Limb (tissue), 2 donors: ENCODE data around the gene NSG2.

Experiments
- DNase-seq, 2 donors: peaks; one replicate each; pipeline ENCODE4 v3.0.0-alpha.2; 2016; ENCODE audit errors: extremely low spot score in 2 of 2

The NSG2 gene

DNA sequence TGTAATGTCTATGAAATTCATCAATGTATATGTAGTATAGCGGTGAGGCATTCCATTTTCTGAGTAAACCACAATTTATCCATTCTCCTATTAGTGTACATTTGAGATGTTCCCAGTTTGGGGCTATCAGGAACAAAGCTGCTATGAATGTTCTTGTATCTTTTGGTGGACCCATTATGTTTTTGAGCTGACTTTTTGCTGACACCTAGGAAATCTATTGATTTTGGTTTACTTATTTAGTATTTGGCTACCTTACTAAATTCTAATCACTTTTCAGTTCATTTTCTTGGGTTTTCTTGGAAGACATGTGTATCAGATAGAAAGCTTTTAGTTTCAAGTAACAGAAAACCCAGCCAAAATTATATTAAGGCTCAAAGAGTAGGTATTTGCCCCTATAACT is 13.7 kb downstream of the NSG2 start:
- no peak for DNase-seq

DNA sequence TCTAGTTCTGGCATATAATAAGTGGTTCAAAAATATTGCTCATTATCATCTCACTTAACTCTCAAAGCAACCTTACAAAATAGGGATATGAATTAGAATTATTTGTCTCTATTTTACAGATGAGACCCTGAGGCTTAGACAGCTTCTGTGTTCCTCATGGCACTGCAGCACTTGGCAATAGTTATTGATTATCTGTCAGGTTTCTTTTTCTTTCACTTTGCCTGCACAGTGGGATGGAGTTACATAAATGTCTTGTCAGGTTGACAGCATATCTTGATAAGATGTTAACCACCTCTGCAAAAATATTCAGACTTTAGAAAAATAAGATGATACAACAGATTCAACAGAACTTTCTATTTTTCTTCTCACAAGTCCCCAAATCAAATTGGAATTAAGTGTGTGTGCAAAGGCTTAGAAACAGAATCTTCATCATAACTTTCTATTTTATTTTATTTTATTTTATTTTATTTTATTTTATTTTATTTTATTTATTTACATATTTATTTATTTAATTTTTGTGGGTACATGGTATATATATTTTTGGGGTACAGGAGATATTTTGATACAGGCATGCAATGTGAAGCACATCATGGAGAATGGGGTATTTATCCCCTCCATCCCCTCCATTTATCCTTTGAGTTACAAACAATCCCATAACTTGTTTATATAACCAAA is 17.7 kb downstream of the NSG2 start:
- no peak for DNase-seq

DNA sequence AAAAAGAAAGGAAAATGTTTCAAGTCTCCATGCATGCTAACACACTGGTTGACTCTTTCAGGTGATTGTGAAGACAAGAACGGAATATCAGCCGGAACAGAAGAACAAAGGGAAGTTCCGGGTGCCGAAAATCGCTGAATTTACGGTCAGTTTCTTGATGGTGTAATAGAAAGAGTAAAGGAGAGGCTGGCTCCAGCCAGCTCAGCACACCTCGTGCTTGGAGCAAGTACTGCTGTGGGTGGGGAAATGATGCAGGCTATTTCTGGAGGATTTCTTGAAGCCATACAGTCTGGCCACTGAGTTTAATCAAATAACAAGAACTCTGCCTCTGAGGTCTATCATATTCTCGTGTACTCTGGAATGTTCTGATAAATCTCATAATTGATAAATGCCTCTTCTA is 18.7 kb downstream of the NSG2 start:
- no peak for DNase-seq

DNA sequence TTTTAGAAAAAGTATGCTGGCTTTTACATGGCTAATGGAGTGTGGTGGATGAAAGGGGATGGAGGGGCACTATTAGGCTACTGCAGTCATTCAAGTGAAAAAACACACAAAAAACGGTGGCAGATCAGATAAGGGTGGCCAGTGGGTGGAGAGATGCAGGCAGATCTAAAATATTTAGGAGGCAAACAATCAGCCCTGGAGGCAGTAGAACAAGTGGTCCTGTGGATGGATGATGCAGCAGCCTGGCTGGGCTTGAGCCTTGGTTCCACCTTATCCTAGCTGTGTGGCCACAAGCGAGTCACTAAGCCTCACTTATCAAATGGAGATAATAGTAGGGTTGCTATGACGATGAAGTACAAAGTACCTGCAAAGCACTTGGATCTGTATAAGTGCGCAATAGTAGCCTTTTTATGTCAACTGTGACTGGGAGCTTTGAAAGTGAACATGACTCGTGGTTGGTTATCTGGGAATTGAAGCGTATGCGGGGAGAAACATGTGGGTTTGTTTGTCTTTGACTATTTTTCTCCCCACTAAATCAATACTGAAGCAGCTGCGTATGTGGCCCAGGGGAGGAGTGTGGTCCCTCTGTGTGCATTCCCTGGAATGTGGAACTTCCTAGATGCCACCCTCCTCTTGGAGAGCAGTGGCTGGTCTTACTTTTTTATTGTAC is 20.2 kb downstream of the NSG2 start:
- DNase-seq = no peak

DNA sequence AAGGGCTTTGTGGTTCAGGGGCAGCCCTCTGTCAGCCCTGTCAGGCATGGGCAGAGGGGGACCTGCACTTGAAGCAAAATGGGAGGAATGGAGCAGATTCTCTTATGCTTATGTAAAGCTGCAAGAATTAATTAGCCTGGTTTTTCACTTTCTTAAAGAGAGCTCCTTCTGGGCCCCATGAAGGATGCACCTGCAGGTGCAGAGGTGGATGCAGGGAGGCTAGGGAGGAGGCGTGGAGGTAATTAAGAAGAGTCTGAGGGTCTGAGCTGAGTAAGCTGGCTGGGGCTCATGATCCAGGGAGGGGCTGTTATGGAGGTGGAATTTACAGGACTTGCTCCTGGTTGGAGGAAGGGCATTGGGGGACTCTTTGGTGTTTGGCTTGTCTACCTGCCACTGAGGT is 22.0 kb downstream of the NSG2 start:
- DNase-seq = no peak

DNA sequence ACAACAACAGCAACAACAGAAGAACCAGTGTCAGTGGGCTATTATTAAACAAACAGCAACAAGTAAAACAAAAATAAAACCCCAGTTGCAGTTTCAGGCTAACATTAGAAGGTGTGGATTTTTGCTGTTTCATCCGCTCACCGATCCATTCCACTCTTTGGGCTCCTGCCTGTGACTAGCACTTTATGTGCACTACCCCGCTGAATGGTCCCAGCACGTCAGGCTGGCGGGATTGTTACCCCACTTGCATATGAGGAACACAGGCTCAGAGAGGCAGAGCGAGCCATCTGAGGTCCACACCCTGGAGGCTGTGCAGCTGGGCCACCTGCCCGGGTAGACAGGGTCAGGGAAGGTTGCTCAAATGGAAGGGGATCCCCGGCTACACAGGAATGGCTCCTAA is 26.0 kb downstream of the NSG2 start:
- no peak for DNase-seq

DNA sequence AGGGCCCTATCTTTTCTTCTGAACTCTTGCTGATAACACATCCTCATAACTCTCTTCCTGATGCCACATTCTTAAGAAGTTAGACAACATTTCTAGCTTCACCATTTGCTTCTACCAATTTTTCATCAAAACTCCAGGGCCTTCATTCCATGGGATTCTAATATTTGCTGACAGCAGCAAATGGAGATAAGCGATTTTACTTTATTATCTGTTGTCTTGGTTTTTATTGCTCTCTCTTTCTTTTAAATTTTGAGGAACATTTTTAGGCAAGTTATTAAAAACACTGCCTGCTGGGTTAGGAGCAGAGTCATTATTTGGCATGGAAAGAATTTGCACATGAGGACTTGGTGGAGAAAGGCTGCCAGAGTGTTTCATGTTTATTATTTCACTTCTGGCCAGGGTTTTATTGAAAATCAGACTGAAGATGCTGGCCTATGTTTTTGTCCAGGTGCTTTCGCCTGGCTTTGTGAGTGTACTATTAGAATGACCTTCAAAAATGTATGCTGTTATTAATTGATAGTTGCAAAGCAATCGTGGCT is 27.7 kb downstream of the NSG2 start:
- peak in 1 of 2 donors; percentile 37 for DNase-seq

DNA sequence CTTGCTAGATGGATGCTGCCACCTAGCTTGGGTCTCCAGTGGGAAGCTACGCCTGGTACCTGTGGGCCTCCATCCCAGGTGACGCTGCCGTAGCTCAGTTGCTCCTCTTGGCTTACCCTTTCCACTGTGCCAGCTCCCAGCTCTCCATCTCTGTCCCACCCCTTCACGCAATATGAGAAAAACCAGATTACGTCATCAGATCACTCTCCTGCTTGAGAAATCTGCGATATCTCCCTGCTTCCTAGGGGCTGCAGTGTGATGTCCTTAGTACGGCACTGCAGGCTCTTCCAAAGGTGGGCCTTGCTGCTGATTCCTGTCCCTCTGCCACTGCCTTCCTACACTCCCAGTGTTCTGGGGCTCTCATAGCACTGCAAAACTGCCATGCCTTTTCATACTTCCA is 28.9 kb downstream of the NSG2 start:
- no peak for DNase-seq

DNA sequence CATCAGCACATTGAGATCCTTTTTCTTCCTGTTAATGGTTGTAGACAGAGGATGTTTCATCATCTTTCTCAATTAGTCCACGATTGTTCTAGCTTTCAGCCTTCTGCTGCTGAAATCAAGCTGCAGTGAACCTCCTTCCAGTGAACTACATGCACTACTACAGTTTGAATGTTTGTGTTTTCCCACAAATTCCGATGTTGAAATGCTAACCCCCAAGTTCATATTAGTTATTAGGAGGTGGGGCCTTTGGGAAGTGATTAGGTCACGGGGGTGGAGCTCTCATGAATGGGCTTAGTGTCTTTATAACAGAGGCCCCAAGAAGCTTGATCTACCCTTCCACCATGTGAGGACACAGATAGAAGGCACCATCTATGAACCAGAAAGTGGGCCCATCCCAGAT is 32.9 kb downstream of the NSG2 start:
- no peak for DNase-seq

DNA sequence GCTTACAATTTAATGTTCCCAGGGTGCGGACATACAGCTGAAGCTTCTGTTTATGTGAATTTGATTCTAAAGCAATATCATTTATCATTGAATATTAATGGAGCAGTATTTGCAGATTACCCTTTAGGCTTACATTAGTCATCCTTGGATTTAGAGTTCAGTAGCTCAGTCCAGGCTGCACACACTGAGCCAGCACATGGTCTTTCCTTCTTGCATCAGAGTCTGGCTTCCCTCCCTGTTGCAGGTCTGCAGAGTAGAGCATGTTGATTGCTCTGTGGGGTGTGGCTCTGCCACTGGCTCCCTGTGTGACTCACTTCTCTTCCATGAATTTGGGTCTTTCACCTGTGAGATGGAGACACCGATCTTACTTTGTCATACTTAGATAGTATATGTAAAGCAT is 36.8 kb downstream of the NSG2 start:
- DNase-seq = no peak

DNA sequence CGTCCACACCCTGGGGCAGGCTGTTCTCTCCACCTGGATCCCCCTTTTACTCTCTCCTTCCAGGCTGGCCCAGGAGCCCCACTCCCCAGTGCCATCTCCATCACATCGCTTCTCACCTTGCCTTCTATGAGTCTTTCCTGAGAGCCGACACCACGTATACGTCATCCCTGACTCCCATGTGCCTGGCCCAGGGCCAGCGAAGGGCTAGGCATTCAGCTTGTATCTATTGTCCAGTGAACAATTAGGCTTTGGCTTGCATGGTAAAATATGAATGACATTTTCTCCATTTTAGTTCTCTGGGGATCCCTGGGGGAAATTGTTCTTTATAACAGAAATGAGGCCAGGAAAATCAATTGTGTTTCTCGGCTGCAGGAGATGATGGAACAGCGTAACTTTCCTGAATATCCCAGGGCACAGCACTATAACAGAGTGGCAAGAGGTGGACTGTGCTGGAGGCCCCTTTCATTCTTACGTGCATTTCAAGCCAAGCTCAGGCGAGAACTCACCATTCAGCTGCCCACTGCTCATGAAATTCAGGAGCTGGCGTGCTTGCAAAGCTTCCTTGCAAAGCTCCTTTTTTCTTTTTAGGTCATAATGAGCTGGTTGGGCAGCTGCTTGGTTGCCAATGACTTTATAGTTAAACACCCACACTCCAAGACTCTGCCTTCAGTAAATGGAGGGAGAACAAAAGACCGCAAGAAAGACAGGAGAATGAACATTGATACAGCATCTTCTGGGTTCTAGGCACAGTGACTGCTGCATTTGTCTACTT is 37.7 kb downstream of the NSG2 start:
- DNase-seq = no peak

DNA sequence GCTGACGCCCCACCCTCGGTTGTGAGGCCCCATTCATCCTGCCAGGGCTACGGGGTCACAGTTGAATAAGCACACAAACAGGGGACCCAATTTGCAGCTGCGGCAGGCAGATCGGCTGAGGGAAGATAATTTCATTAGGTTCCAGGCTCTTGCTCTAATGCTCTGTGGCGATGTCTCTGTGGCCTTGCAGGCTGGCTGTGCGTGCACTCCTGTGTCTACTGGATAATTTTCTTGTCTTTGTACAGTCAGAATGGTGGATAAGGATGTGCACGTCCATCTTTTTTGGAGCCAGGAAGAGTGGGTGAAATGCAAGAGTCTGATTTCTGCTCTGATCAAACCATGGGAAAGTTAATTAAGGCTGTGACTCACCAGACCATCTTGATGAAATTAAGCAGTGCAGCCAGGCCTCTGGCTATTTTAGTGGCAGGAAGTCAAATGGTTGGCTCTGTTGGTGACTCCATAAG is 39.2 kb downstream of the NSG2 start:
- no peak for DNase-seq

DNA sequence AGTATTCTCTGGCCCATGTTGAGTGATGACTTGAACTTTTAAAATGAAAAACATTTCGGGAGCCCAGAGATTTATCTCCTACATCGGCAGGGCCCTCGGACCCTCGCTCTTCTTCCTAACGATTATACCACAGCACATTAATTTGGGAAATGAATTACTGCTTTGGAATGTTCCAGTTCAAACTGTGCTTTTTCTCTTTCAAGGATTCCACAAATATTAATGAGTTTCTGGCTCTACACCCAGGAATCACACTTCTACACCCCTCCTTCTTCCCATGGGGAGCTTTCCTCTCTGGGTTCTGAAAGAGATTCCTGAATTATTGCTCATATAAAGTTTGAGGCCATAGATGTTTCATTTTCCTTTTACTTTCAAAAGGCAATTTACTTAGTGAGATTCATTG is 41.2 kb downstream of the NSG2 start:
- DNase-seq = no peak

DNA sequence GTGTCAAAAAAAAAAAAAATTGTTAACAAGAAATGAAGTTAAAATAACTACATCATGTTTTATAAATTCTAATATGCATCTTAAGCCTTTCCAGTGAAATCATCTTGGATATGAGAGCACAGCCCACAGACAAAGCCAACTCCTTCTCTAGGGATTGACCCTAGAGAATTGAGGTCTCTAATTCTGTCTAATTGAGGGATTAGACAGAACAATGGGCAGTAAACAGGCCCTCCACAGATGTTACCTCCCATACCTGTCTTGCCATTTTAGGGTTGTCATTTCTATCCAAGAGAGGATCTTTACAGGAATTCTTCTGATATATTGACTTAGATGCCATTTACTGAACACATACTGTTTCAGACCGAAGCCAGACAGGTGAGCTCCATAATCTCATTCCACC is 42.3 kb downstream of the NSG2 start:
- DNase-seq = no peak

DNA sequence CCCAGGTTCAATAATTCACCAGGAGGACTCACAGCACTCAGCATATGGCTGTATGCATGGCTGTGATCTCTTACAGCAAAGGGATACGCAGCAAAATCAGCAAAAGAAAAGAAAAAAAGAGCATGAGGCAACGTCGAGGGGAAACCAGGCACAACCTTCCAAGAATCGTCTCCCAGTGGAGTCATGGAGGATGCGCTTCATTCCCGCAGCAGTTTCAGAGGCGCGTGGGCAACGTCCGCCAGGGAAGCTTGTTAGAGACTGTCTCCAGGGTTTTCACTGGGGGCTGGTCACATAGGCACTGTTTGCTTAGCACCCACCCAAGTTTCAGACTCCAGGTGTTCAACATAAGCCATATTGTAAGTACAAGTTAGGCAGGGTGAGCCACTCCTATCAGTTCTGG is 44.6 kb downstream of the NSG2 start:
- no peak for DNase-seq

DNA sequence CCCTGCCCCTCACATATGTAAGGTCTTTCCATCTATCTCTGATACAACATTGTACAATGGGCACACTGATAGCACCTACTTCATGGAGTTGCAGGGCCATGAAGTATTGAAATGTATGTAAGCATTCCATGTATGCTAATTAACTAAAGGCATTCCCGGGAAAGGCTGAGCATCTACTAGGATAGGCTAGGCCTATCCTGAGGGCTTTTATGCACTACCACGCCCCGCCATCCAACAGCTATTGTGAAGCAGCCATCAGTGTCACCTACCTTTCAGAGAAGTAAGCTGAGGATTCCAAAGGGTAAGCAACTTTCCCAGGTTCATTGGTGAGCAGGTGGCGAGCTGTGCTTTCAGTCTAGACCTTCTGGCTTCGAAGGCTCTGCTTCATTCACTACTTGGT is 47.6 kb downstream of the NSG2 start:
- DNase-seq = no peak

DNA sequence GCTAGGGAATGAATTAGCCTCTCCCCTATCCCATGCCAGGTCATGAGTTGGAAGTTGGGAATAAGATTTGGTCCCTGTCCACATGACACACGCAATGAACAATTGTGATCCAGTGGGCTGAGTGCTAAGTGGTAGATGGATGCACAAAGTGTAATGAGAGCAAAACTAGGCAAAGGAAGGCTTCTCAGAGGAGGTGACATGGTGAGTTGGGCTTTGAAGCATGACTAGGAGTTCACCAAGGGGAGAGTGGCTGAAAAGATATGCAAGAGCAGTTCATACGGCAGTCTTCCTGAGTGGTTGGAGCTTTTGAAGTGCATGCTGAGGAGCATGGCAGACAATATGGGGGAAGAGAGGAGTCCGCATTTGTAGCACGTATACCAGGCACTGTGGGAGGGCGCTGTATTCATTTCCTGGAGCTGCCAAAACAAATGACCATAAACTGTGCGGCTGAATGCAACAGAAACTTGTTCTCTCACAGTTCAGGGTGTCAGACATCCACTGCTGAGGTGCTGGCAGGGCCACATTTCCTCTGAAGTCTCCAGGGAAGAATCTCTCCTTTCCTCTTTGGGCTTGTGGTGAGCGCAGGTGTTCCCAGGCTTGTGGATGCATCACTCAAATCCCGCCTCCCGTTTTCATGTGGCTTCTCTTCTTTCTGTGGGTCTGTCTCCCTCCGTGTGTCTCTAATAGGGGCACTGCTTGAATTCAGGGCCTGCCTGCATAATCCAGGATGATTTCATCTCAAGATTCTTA is 49.5 kb downstream of the NSG2 start:
- no peak for DNase-seq

DNA sequence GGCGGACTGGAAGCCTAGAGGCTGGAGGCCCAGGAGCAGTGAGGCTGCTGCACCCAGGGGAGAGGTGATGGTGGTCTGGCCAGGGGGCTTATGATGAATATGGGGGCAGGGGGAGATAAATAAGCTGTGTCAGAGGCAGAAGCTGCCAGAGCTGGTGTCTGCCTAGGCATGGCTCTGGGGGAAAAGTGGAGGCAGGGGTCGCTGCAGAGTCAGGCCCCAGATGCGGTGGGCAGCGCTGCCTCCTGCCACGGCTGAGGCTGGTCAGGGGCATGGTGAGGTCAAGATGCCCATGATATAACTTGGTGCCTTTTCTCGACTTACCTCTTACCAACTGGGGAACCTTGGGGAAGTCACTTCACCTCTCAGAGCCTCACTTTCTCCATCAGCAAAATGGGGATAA is 51.1 kb downstream of the NSG2 start:
- no peak for DNase-seq

DNA sequence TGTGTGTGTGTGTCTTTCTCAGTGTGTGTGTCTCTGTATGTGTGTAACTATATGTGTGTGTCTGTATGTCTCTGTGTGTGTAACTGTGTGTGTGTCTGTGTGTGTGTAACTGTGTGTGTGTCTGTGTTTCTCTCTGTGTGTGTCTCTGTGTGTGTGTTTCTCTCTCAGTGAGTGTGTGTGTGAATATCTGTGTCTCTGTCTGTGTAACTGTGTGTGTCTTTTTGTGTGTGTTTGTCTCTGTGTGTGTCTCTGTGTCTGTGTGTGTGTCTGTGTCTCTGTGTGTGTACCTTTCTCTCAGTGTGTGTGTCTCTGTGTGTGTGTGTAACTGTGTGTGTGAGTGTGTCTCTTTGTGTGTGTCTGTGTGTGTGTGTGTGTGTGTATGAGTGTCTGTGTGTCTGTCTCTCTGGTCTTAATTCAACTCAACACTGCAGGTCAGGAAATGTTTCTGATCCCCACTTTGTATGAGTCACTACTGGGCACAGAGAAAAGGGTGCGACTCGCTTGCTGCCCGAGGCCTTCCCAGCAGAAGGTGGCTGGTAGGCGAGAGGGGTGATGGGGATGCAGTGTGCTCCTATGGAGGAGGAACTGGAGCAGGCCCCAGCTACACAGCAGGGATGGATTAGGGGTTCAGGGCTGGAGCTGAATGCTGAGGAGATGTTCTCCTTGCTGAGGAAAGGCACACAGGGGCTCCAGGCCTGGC is 52.1 kb downstream of the NSG2 start:
- DNase-seq = no peak

DNA sequence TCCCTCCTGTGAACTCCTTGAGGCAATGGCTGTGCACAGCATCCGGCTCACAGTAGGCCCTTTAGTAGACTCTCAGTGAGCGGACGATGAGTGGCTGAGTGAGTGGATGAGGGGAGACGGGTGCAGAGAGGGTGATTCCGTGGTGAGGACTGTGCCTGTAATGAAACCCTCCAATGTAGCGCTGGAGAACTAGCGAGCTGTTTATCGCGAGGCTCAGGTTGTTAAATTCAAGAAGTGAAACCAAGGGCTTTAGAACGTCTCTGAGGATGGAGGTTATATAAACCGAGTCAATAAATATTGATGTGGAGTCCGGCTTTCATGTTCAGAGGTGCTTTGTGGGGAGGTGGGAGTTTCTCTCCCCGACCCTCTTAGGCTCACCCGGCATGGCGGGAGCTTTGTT is 53.2 kb downstream of the NSG2 start:
- no peak for DNase-seq

DNA sequence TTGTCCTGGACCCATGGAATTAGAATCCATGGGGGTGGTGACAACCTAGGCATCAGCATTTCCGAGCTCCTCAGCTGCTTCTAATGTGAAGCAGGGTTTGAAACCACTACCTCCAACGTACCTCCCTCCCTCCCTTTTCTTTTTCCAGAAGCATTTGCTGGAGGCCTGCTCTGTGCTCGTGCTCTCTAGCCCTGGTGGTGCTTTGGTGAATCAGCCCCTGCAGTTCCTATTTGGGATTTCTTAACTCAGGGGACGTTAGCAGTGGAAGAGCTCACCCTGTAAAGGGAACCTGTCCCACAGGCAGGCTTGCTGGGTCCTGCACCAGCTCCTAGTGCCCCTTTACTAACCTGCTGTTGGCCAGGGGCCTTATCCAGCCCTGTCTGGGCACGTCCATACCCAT is 55.0 kb downstream of the NSG2 start:
- no peak for DNase-seq
